ENCODE data around the gene FAM170B.

Gene FAM170B

GRCh38 chr10:49144058-49144720, 10.4 kb upstream of the FAM170B start:
- peaks cover 12% of the 10 kb centered on the region for H3K4me1 ChIP-seq (ENCODE audit: control insufficient read depth, insufficient read depth, low read length)
- no peak overlapping the region for H3K4me3 ChIP-seq (ENCODE audit: low read depth, low read length)
- H3K9ac ChIP-seq (ENCODE audit: low read depth, low read length), result no peak overlapping the region

GRCh38 chr10:49143249-49143648, 9.4 kb upstream of the FAM170B start:
- H3K36me3 ChIP-seq (ENCODE audit: control insufficient read depth, insufficient read depth, low read length), result no peaks in the 10 kb centered on the region
- peaks cover 12% of the 10 kb centered on the region for H3K4me1 ChIP-seq (ENCODE audit: control insufficient read depth, insufficient read depth, low read length)
- no peaks in the 10 kb centered on the region for H3K9me3 ChIP-seq (ENCODE audit: control insufficient read depth, insufficient read depth, low read length)
- H3K27me3 ChIP-seq (ENCODE audit: control insufficient read depth, insufficient read depth, low read length), result no peaks in the 10 kb centered on the region
- H3K4me3 ChIP-seq (ENCODE audit: low read depth, low read length), result no peak overlapping the region
- H3K9ac ChIP-seq (ENCODE audit: low read depth, low read length), result no peak overlapping the region

More at GRCh38 chr10:49144058-49144720, 10.4 kb upstream of the FAM170B start:
- Histone ChIP-seq H3K27me3 (ENCODE audit: control insufficient read depth, insufficient read depth, low read length) (no peaks in the 10 kb centered on the region), H3K9me3 (ENCODE audit: control insufficient read depth, insufficient read depth, low read length) (no peaks in the 10 kb centered on the region), H3K36me3 (ENCODE audit: control insufficient read depth, insufficient read depth, low read length) (no peaks in the 10 kb centered on the region)

- no peak overlapping the region for H3K4me3 ChIP-seq (ENCODE audit: low read depth, low read length)
- H3K4me1 ChIP-seq (ENCODE audit: control insufficient read depth, insufficient read depth, low read length), result peaks cover 12% of the 10 kb centered on the region
- no peak overlapping the region for H3K9ac ChIP-seq (ENCODE audit: low read depth, low read length)
- H3K27me3 ChIP-seq (ENCODE audit: control insufficient read depth, insufficient read depth, low read length), result no peaks in the 10 kb centered on the region
- H3K9me3 ChIP-seq (ENCODE audit: control insufficient read depth, insufficient read depth, low read length), result no peaks in the 10 kb centered on the region
- H3K36me3 ChIP-seq (ENCODE audit: control insufficient read depth, insufficient read depth, low read length), result no peaks in the 10 kb centered on the region
Observed at GRCh38 chr10:49141541-49142332, 7.9 kb upstream of the FAM170B start.

- H3K9me3 ChIP-seq (ENCODE audit: control insufficient read depth, insufficient read depth, low read length), result no peaks in the 10 kb centered on the region
- H3K27me3 ChIP-seq (ENCODE audit: control insufficient read depth, insufficient read depth, low read length), result no peaks in the 10 kb centered on the region
- H3K4me3 ChIP-seq (ENCODE audit: low read depth, low read length), result no peak overlapping the region
- no peak overlapping the region for H3K9ac ChIP-seq (ENCODE audit: low read depth, low read length)
- peaks cover 12% of the 10 kb centered on the region for H3K4me1 ChIP-seq (ENCODE audit: control insufficient read depth, insufficient read depth, low read length)
- no peaks in the 10 kb centered on the region for H3K36me3 ChIP-seq (ENCODE audit: control insufficient read depth, insufficient read depth, low read length)
Observed at GRCh38 chr10:49140304-49141177, 6.7 kb upstream of the FAM170B start.

GRCh38 chr10:49139846-49140195, 6.0 kb upstream of the FAM170B start:
- Histone ChIP-seq H3K9ac (ENCODE audit: low read depth, low read length) (no peak overlapping the region), H3K4me1 (ENCODE audit: control insufficient read depth, insufficient read depth, low read length) (peaks cover 12% of the 10 kb centered on the region), H3K4me3 (ENCODE audit: low read depth, low read length) (no peak overlapping the region), H3K9me3 (ENCODE audit: control insufficient read depth, insufficient read depth, low read length) (no peaks in the 10 kb centered on the region), H3K36me3 (ENCODE audit: control insufficient read depth, insufficient read depth, low read length) (no peaks in the 10 kb centered on the region), H3K27me3 (ENCODE audit: control insufficient read depth, insufficient read depth, low read length) (no peaks in the 10 kb centered on the region)

GRCh38 chr10:49139028-49139845, 5.4 kb upstream of the FAM170B start:
- no peaks in the 10 kb centered on the region for H3K36me3 ChIP-seq (ENCODE audit: control insufficient read depth, insufficient read depth, low read length)
- peaks cover 12% of the 10 kb centered on the region for H3K4me1 ChIP-seq (ENCODE audit: control insufficient read depth, insufficient read depth, low read length)
- H3K4me3 ChIP-seq (ENCODE audit: low read depth, low read length), result no peak overlapping the region
- no peaks in the 10 kb centered on the region for H3K9me3 ChIP-seq (ENCODE audit: control insufficient read depth, insufficient read depth, low read length)
- H3K27me3 ChIP-seq (ENCODE audit: control insufficient read depth, insufficient read depth, low read length), result no peaks in the 10 kb centered on the region
- H3K9ac ChIP-seq (ENCODE audit: low read depth, low read length), result no peak overlapping the region

GRCh38 chr10:49138361-49138891, 4.6 kb upstream of the FAM170B start:
- Histone ChIP-seq H3K9ac (ENCODE audit: low read depth, low read length) (no peak overlapping the region), H3K4me3 (ENCODE audit: low read depth, low read length) (no peak overlapping the region)

GRCh38 chr10:49136525-49136924, 2.7 kb upstream of the FAM170B start:
- Histone ChIP-seq H3K9me3 (ENCODE audit: control insufficient read depth, insufficient read depth, low read length) (no peaks in the 10 kb centered on the region), H3K4me1 (ENCODE audit: control insufficient read depth, insufficient read depth, low read length) (no peaks in the 10 kb centered on the region), H3K4me3 (ENCODE audit: low read depth, low read length) (no peak overlapping the region), H3K27me3 (ENCODE audit: control insufficient read depth, insufficient read depth, low read length) (no peaks in the 10 kb centered on the region), H3K9ac (ENCODE audit: low read depth, low read length) (no peak overlapping the region), H3K36me3 (ENCODE audit: control insufficient read depth, insufficient read depth, low read length) (no peaks in the 10 kb centered on the region)

More at GRCh38 chr10:49138361-49138891, 4.6 kb upstream of the FAM170B start:
- H3K9me3 ChIP-seq (ENCODE audit: control insufficient read depth, insufficient read depth, low read length), result no peaks in the 10 kb centered on the region
- H3K4me1 ChIP-seq (ENCODE audit: control insufficient read depth, insufficient read depth, low read length), result peaks cover 7% of the 10 kb centered on the region
- H3K36me3 ChIP-seq (ENCODE audit: control insufficient read depth, insufficient read depth, low read length), result no peaks in the 10 kb centered on the region
- no peaks in the 10 kb centered on the region for H3K27me3 ChIP-seq (ENCODE audit: control insufficient read depth, insufficient read depth, low read length)

GRCh38 chr10:49135575-49136313, 1.9 kb upstream of the FAM170B start:
- H3K9ac ChIP-seq (ENCODE audit: low read depth, low read length), result no peak overlapping the region
- H3K4me1 ChIP-seq (ENCODE audit: control insufficient read depth, insufficient read depth, low read length), result no peaks in the 10 kb centered on the region
- H3K4me3 ChIP-seq (ENCODE audit: low read depth, low read length), result no peak overlapping the region
- no peaks in the 10 kb centered on the region for H3K36me3 ChIP-seq (ENCODE audit: control insufficient read depth, insufficient read depth, low read length)
- no peaks in the 10 kb centered on the region for H3K27me3 ChIP-seq (ENCODE audit: control insufficient read depth, insufficient read depth, low read length)
- H3K9me3 ChIP-seq (ENCODE audit: control insufficient read depth, insufficient read depth, low read length), result no peaks in the 10 kb centered on the region

GRCh38 chr10:49134327-49134726, 506 bp upstream of the FAM170B start:
- Histone ChIP-seq H3K4me1 (ENCODE audit: control insufficient read depth, insufficient read depth, low read length) (no peaks in the 10 kb centered on the region), H3K27me3 (ENCODE audit: control insufficient read depth, insufficient read depth, low read length) (no peaks in the 10 kb centered on the region), H3K4me3 (ENCODE audit: low read depth, low read length) (no peak overlapping the region), H3K9ac (ENCODE audit: low read depth, low read length) (no peak overlapping the region), H3K9me3 (ENCODE audit: control insufficient read depth, insufficient read depth, low read length) (no peaks in the 10 kb centered on the region), H3K36me3 (ENCODE audit: control insufficient read depth, insufficient read depth, low read length) (no peaks in the 10 kb centered on the region)
